ENCODE data around the gene IGF2.

- no peak for TF ChIP-seq SPI1 (IDR thresholded peaks at IDR 0.05; ENCODE audit: borderline replicate concordance, low read depth)
- TF ChIP-seq POLR2AphosphoS5 (IDR thresholded peaks at IDR 0.05; ENCODE audit: low read depth): no peak
- no peak for TF ChIP-seq CTCF (IDR thresholded peaks at IDR 0.05; ENCODE audit: insufficient read depth, low read length)
- TF ChIP-seq REST (IDR thresholded peaks at IDR 0.05; ENCODE audit: insufficient replicate concordance, low read depth): no peak
Measured at GRCh38 chr11:2122907-2123627, 16.1 kb downstream of the IGF2 start.

All from HL-60 (cell line).